ENCODE measurements around the gene CAMKK1. TPM values are rescaled to one million over a fixed set of nuclear protein-coding genes. Genes with fewer than 3 reads are reported as not detected.
A peak's percentile ranks its signal among the peaks of the same experiment; 100 is the strongest.
"Not testable (repeated sequence)": the region's sequence is repeated elsewhere in the genome, so short reads cannot be mapped to it uniquely, and the experiment has no call there.

Gene CAMKK1
- total RNA-seq, 3 donors from 2014 or later, result 4.2 to 7.5 (median 7.4) TPM

- no peaks in the 10 kb centered on the region for H3K36me3 Mint-ChIP-seq (ENCODE audit: insufficient read depth)
Observed at GRCh38 chr17:3864534-3864933, 28.3 kb downstream of the CAMKK1 start.

GRCh38 chr17:3861761-3862681 lies 30.8 kb downstream of the CAMKK1 start:
- H3K36me3 Mint-ChIP-seq (ENCODE audit: insufficient read depth), result no peaks in the 10 kb centered on the region
- no peak for DNase-seq
- H3K9me3 Mint-ChIP-seq, result no peaks in the 10 kb centered on the region
- ATAC-seq, result no peak
- no peaks in the 10 kb centered on the region for H3K4me1 Mint-ChIP-seq (ENCODE audit: low read depth)
- no peak overlapping the region for H3K4me3 Mint-ChIP-seq
- H3K27me3 Mint-ChIP-seq (ENCODE audit: low read depth), result no peaks in the 10 kb centered on the region

More at GRCh38 chr17:3864534-3864933, 28.3 kb downstream of the CAMKK1 start:
- no peaks in the 10 kb centered on the region for H3K27me3 Mint-ChIP-seq (ENCODE audit: low read depth)
- DNase-seq (no peak), ATAC-seq (no peak)
- no peaks in the 10 kb centered on the region for H3K4me1 Mint-ChIP-seq (ENCODE audit: low read depth)
- no peaks in the 10 kb centered on the region for H3K9me3 Mint-ChIP-seq
- no peak overlapping the region for H3K4me3 Mint-ChIP-seq

GRCh38 chr17:3860939-3861700 lies 31.7 kb downstream of the CAMKK1 start:
- H3K27me3 Mint-ChIP-seq (ENCODE audit: low read depth), result no peaks in the 10 kb centered on the region
- no peak overlapping the region for H3K4me3 Mint-ChIP-seq
- DNase-seq (no peak), ATAC-seq (no peak)
- no peaks in the 10 kb centered on the region for H3K9me3 Mint-ChIP-seq
- no peaks in the 10 kb centered on the region for H3K36me3 Mint-ChIP-seq (ENCODE audit: insufficient read depth)
- no peaks in the 10 kb centered on the region for H3K4me1 Mint-ChIP-seq (ENCODE audit: low read depth)

- ATAC-seq, result no peak
- H3K27me3 Mint-ChIP-seq (ENCODE audit: low read depth), result no peaks in the 10 kb centered on the region
- no peak overlapping the region for H3K4me3 Mint-ChIP-seq
- no peak for DNase-seq
- no peaks in the 10 kb centered on the region for H3K36me3 Mint-ChIP-seq (ENCODE audit: insufficient read depth)
- H3K9me3 Mint-ChIP-seq, result no peaks in the 10 kb centered on the region
- H3K4me1 Mint-ChIP-seq (ENCODE audit: low read depth), result no peaks in the 10 kb centered on the region
Observed at GRCh38 chr17:3859940-3860339, 32.9 kb downstream of the CAMKK1 start.

- ATAC-seq (no peak), DNase-seq (no peak)
- Mint-ChIP-seq H3K36me3 (ENCODE audit: insufficient read depth) (no peaks in the 10 kb centered on the region), H3K9me3 (no peaks in the 10 kb centered on the region), H3K4me1 (ENCODE audit: low read depth) (no peaks in the 10 kb centered on the region), H3K4me3 (no peak overlapping the region), H3K27me3 (ENCODE audit: low read depth) (no peaks in the 10 kb centered on the region)
Observed at GRCh38 chr17:3857261-3858105, 35.4 kb downstream of the CAMKK1 start.

- not testable (repeated sequence) for DNase-seq; H3K4me3 Mint-ChIP-seq; H3K9me3 Mint-ChIP-seq; H3K4me1 Mint-ChIP-seq (ENCODE audit: low read depth); H3K36me3 Mint-ChIP-seq (ENCODE audit: insufficient read depth); ATAC-seq; H3K27me3 Mint-ChIP-seq (ENCODE audit: low read depth)
Observed at GRCh38 chr17:3854204-3854603, 38.6 kb downstream of the CAMKK1 start.

GRCh38 chr17:3852561-3852960 lies 40.3 kb downstream of the CAMKK1 start:
- Mint-ChIP-seq H3K36me3 (ENCODE audit: insufficient read depth) (no peaks in the 10 kb centered on the region), H3K4me3 (no peak overlapping the region), H3K27me3 (ENCODE audit: low read depth) (no peaks in the 10 kb centered on the region), H3K9me3 (no peaks in the 10 kb centered on the region), H3K4me1 (ENCODE audit: low read depth) (no peaks in the 10 kb centered on the region)
- no peak for ATAC-seq
- no peak for DNase-seq

GRCh38 chr17:3851461-3852100 lies 41.3 kb downstream of the CAMKK1 start:
- H3K27me3 Mint-ChIP-seq (ENCODE audit: low read depth), result no peaks in the 10 kb centered on the region
- H3K36me3 Mint-ChIP-seq (ENCODE audit: insufficient read depth), result no peaks in the 10 kb centered on the region
- no peaks in the 10 kb centered on the region for H3K9me3 Mint-ChIP-seq
- ATAC-seq (no peak), DNase-seq (no peak)
- no peaks in the 10 kb centered on the region for H3K4me1 Mint-ChIP-seq (ENCODE audit: low read depth)
- no peak overlapping the region for H3K4me3 Mint-ChIP-seq

- Mint-ChIP-seq H3K4me3 (no peak overlapping the region), H3K36me3 (ENCODE audit: insufficient read depth) (peaks cover 7% of the 10 kb centered on the region), H3K27me3 (ENCODE audit: low read depth) (no peaks in the 10 kb centered on the region), H3K9me3 (no peaks in the 10 kb centered on the region), H3K4me1 (ENCODE audit: low read depth) (peaks cover 21% of the 10 kb centered on the region)
- no peak for DNase-seq
- no peak for ATAC-seq
Observed at GRCh38 chr17:3848229-3848835, 44.5 kb downstream of the CAMKK1 start.

GRCh38 chr17:3847165-3847670 lies 45.6 kb downstream of the CAMKK1 start:
- Mint-ChIP-seq H3K4me1 (ENCODE audit: low read depth) (peaks cover 22% of the 10 kb centered on the region), H3K4me3 (peak overlapping the region; percentile 45), H3K27me3 (ENCODE audit: low read depth) (no peaks in the 10 kb centered on the region), H3K36me3 (ENCODE audit: insufficient read depth) (peaks cover 7% of the 10 kb centered on the region), H3K9me3 (no peaks in the 10 kb centered on the region)
- DNase-seq (no peak), ATAC-seq (no peak)

- Mint-ChIP-seq H3K27me3 (ENCODE audit: low read depth) (no peaks in the 10 kb centered on the region), H3K9me3 (no peaks in the 10 kb centered on the region), H3K36me3 (ENCODE audit: insufficient read depth) (peaks cover 7% of the 10 kb centered on the region), H3K4me1 (ENCODE audit: low read depth) (peaks cover 22% of the 10 kb centered on the region), H3K4me3 (peak overlapping the region; percentile 95)
- ATAC-seq (no peak), DNase-seq (no peak)
Observed at GRCh38 chr17:3846437-3847164, 46.3 kb downstream of the CAMKK1 start.

- Mint-ChIP-seq H3K4me1 (ENCODE audit: low read depth) (peaks cover 22% of the 10 kb centered on the region), H3K9me3 (no peaks in the 10 kb centered on the region), H3K27me3 (ENCODE audit: low read depth) (no peaks in the 10 kb centered on the region), H3K4me3 (peak within 1 kb of the TSS; percentile 95), H3K36me3 (ENCODE audit: insufficient read depth) (peaks cover 7% of the 10 kb centered on the region)
- peak; percentile 91 for DNase-seq
- peak; percentile 97 to 98 for ATAC-seq
Observed at GRCh38 chr17:3845621-3846436, 47.0 kb downstream of the CAMKK1 start, which contains the start of gene NCBP3. Gene NCBP3, minus strand, starts transcription at chr17:3846246. Its CDS starts 23 bp downstream, at chr17:3846223.

Data from activated T-cell treated with anti-CD3 and anti-CD28 coated beads, Interleukin-2, amount 50 U/mL, for 4 hours (primary cell).